ENCODE measurements around the gene GPR18. TPM values are rescaled to one million over a fixed set of nuclear protein-coding genes. Genes with fewer than 3 reads are reported as not detected.

Gene GPR18
- total and polyA plus RNA-seq, 9 of the 15 experiments (the other 6 are each of a cell fraction or from before 2014, with no cell fraction given): 0.75 TPM; not detected in 8

GRCh38 chr13:99205621-99206220, 52.5 kb downstream of the GPR18 start:
- H3K9me1 ChIP-seq (ENCODE audit: control insufficient read depth, insufficient read depth, low read length): peaks cover 11% of the 10 kb centered on the region
- H4K20me1 ChIP-seq (replicated peaks; ENCODE audit: control insufficient read depth, insufficient read depth, low read length): peaks cover 14% of the 10 kb centered on the region
- peak overlapping the region in 1 of 2 experiments; percentile 26; a peak in 1 of 4 replicates for H3K9ac ChIP-seq (ENCODE audit: insufficient read depth in 1 of 2, low read depth in 2 of 2, low read length in 2 of 2)
- in situ Hi-C loops (cut with MboI): no loop called here
- H3K4me1 ChIP-seq (replicated peaks in 1 of 2; ENCODE audit: control insufficient read depth in 2 of 2, insufficient read depth in 2 of 2, low read length in 2 of 2): peaks cover 13 to 20% of the 10 kb centered on the region in 2 experiments; a peak in 4 of 5 replicates
- peaks cover 88% of the 10 kb centered on the region for H3K79me2 ChIP-seq (ENCODE audit: control insufficient read depth, insufficient read depth, low read length)
- intact Hi-C loops (cut with micrococcal nuclease): no loop called here
- no peak overlapping the region for H2AFZ ChIP-seq (ENCODE audit: low read depth, low read length)
- no TSS peak for BruUV-seq (replicated peaks)
- ChIA-PET POLR2A (interaction anchor here (0.6 kb wide), 1 partner anchor 13 kb away, joined by 3 read pairs; no protein-coding TSS in a partner anchor), CTCF (ENCODE audit: low intra/inter-chr PET ratio) (no interaction called here)
- no peak overlapping the region for H3K4me3 ChIP-seq
- H3K4me2 ChIP-seq (ENCODE audit: insufficient read depth, low read length): no peak overlapping the region
- WGBS (ENCODE audit: insufficient coverage, low coverage, missing lambda C conversion rate): 88% methylated on average over 9 of the region's 22 CpGs
- no peak for DNase-seq (ENCODE audit: extremely low read depth in 1 of 4, low spot score in 3 of 4)
- TF ChIP-seq RBFOX2 (IDR thresholded peaks at IDR 0.05; ENCODE audit: low read depth, low read length): no peak
- no peak for TF ChIP-seq ZNF143 (CRISPR knock-in tag; IDR thresholded peaks at IDR 0.05)
- TF ChIP-seq ZNF766 (CRISPR knock-in tag; conservative IDR thresholded peaks at IDR 0.05): no peak
- no peak for TF ChIP-seq BRD4 (IDR thresholded peaks at IDR 0.05)
- no peak for TF ChIP-seq ZFP1 (CRISPR knock-in tag; IDR thresholded peaks at IDR 0.05)
- no peak for TF ChIP-seq NKRF (IDR thresholded peaks at IDR 0.05; ENCODE audit: borderline replicate concordance)
- TF ChIP-seq TAF1 (IDR thresholded peaks at IDR 0.05; ENCODE audit: control insufficient read depth, extremely low read depth, insufficient read depth, low read length, severe bottlenecking): no peak
- no peak for TF ChIP-seq HDAC3 (IDR thresholded peaks at IDR 0.05; ENCODE audit: borderline replicate concordance, partially characterized antibody)
- TF ChIP-seq MYC (IDR thresholded peaks at IDR 0.05; ENCODE audit: low read depth, low read length): no peak
- no peak for TF ChIP-seq MYC (CRISPR knock-in tag; IDR thresholded peaks at IDR 0.05; ENCODE audit: borderline replicate concordance, low read depth)
- TF ChIP-seq POLR2AphosphoS5 (IDR thresholded peaks at IDR 0.05; ENCODE audit: control insufficient read depth, insufficient read depth, low read depth, low read length): no peak
- no peak for TF ChIP-seq HDAC1 (IDR thresholded peaks at IDR 0.05)
- no peak for TF ChIP-seq FOS (IDR thresholded peaks at IDR 0.05; ENCODE audit: extremely low read depth, insufficient read length)
- TF ChIP-seq KAT2B (IDR thresholded peaks at IDR 0.05; ENCODE audit: low read depth, low read length): no peak
- no peak for TF ChIP-seq CREB5 (CRISPR knock-in tag; IDR thresholded peaks at IDR 0.05)
- no peak for TF ChIP-seq MEF2D (tag; conservative IDR thresholded peaks at IDR 0.05; ENCODE audit: low read depth)
- no peak for TF ChIP-seq SAFB (IDR thresholded peaks at IDR 0.05; ENCODE audit: borderline replicate concordance, low read depth, low read length)
- TF ChIP-seq ZC3H4 (CRISPR knock-in tag; IDR thresholded peaks at IDR 0.05; ENCODE audit: borderline replicate concordance): no peak
- H3K27me3 ChIP-seq (ENCODE audit: control insufficient read depth in 2 of 2, insufficient read depth in 2 of 2, low read length in 2 of 2): no peaks in the 10 kb centered on the region
- H3K36me3 ChIP-seq (ENCODE audit: control insufficient read depth, insufficient read depth, low read length): peaks cover 31% of the 10 kb centered on the region; the same call in 2 of the 3 replicates
- H3K27ac ChIP-seq (ENCODE audit: extremely low read depth, low read depth, low read length): no peak overlapping the region
- no peak for FAIRE-seq
- no peak for ATAC-seq
- no peaks in the 10 kb centered on the region for H3K9me3 ChIP-seq (replicated peaks; ENCODE audit: control insufficient read depth, insufficient read depth, low read depth, low read length)
